Liver (tissue), 9 donors: ENCODE measurements around the gene FXYD2. TPM values are rescaled to one million over a fixed set of nuclear protein-coding genes. Genes with fewer than 3 reads are reported as not detected.

Experiments
- DNase-seq: peaks from one replicate; pipeline ENCODE4 v3.0.0-alpha.2; 2017; ENCODE audit warnings: low spot score
- H3K27ac ChIP-seq, 2 donors: one replicate each; pipeline ENCODE4 v1.7.0; 2013; ENCODE audit warnings: inconsistent platforms in 2 of 2, low read length in 2 of 2, control low read depth in 1 of 2, low read depth in 1 of 2, mild to moderate bottlenecking in 1 of 2
- H3K27me3 ChIP-seq, 4 donors: one replicate each; pipeline versions ENCODE4 v1.6.1 to v1.7.0; 2013; ENCODE audit warnings: low read length in 3 of 4, inconsistent platforms in 1 of 4, mild to moderate bottlenecking in 1 of 4, moderate library complexity in 1 of 4; ENCODE audit not compliant: control insufficient read depth in 4 of 4, insufficient read depth in 4 of 4
- H3K36me3 ChIP-seq, 4 donors: one replicate each; pipeline versions ENCODE4 v1.6.1 to v1.7.0; 2013; ENCODE audit warnings: low read length in 3 of 4, mild to moderate bottlenecking in 3 of 4, low read depth in 1 of 4, moderate library complexity in 1 of 4; ENCODE audit not compliant: control insufficient read depth in 4 of 4, insufficient read depth in 3 of 4
- H3K4me1 ChIP-seq, 4 donors: one replicate each; pipeline versions ENCODE4 v1.6.1 to v1.7.0; 2013; ENCODE audit warnings: low read length in 3 of 4, mild to moderate bottlenecking in 3 of 4, moderate library complexity in 1 of 4; ENCODE audit not compliant: control insufficient read depth in 4 of 4, insufficient read depth in 4 of 4
- H3K4me3 ChIP-seq, 3 donors: one replicate each; pipeline versions ENCODE4 v1.6.1 to v1.7.0; 2013; ENCODE audit warnings: low read length in 3 of 3, control low read depth in 1 of 3, low read depth in 1 of 3, mild to moderate bottlenecking in 1 of 3
- H3K9ac ChIP-seq, 2 donors: one replicate each; pipeline ENCODE4 v1.7.0; 2013; ENCODE audit warnings: low read length in 2 of 2, mild to moderate bottlenecking in 2 of 2, moderate library complexity in 2 of 2, control low read depth in 1 of 2, low read depth in 1 of 2
- H3K9me3 ChIP-seq, 4 donors: one replicate each; pipeline versions ENCODE4 v1.6.1 to v1.7.0; 2013; ENCODE audit warnings: low read length in 3 of 4; ENCODE audit not compliant: control insufficient read depth in 4 of 4
- ATF3 ChIP-seq: IDR thresholded peaks from 2 replicates; pipeline ENCODE4 v1.6.1; 2016; ENCODE audit warnings: antibody characterized with exemption
- CTCF ChIP-seq: fragments of 150-350 bp; IDR thresholded peaks from 2 replicates; pipeline ENCODE4 v1.5.1; 2017; ENCODE audit warnings: improper control_type of control experiment, low read depth, low read length; ENCODE audit not compliant: missing input control
- EGR1 ChIP-seq, 2 donors: IDR thresholded peaks; 2 replicates each; pipeline ENCODE4 v1.6.1; 2016 to 2018; ENCODE audit warnings: antibody characterized with exemption in 2 of 2, low read depth in 2 of 2
- FOXA1 ChIP-seq: IDR thresholded peaks from 2 replicates; pipeline ENCODE4 v1.6.1; 2016; ENCODE audit warnings: antibody characterized with exemption
- FOXA2 ChIP-seq: IDR thresholded peaks from 2 replicates; pipeline ENCODE4 v1.6.1; 2016; ENCODE audit warnings: antibody characterized with exemption
- GABPA ChIP-seq, 2 donors: IDR thresholded peaks in 1 of 2; conservative IDR thresholded peaks in 1 of 2; 2 replicates each; pipeline ENCODE4 v1.6.1; 2016; ENCODE audit warnings: antibody characterized with exemption in 2 of 2, mild to moderate bottlenecking in 1 of 2, moderate library complexity in 1 of 2
- HNF4A ChIP-seq, 2 donors: conservative IDR thresholded peaks; 2 replicates each; pipeline ENCODE4 v1.6.1; 2016; ENCODE audit warnings: antibody characterized with exemption in 2 of 2, mild to moderate bottlenecking in 2 of 2
- HNF4G ChIP-seq: IDR thresholded peaks from 2 replicates; pipeline ENCODE4 v1.6.1; 2016; ENCODE audit warnings: antibody characterized with exemption
- JUND ChIP-seq, 2 donors: IDR thresholded peaks; 2 replicates each; pipeline ENCODE4 v1.6.1; 2016; ENCODE audit warnings: antibody characterized with exemption in 2 of 2
- MAX ChIP-seq: IDR thresholded peaks from 2 replicates; pipeline ENCODE4 v1.6.1; 2016; ENCODE audit warnings: antibody characterized with exemption
- NR2F2 ChIP-seq: IDR thresholded peaks from 2 replicates; pipeline ENCODE4 v1.6.1; 2016; ENCODE audit warnings: antibody characterized with exemption
- RAD21 ChIP-seq, 2 donors: IDR thresholded peaks; 2 replicates each; pipeline ENCODE4 v1.6.1; 2016; ENCODE audit warnings: antibody characterized with exemption in 2 of 2, mild to moderate bottlenecking in 2 of 2
- REST ChIP-seq: IDR thresholded peaks from 2 replicates; pipeline ENCODE4 v1.6.1; 2016; ENCODE audit warnings: antibody characterized with exemption, mild to moderate bottlenecking
- RXRA ChIP-seq, 2 donors: IDR thresholded peaks; 2 replicates each; pipeline ENCODE4 v1.6.1; 2017 to 2018; ENCODE audit warnings: antibody characterized with exemption in 2 of 2, mild to moderate bottlenecking in 1 of 2
- SP1 ChIP-seq: IDR thresholded peaks from 2 replicates; pipeline ENCODE4 v1.6.1; 2018; ENCODE audit warnings: antibody characterized with exemption, mild to moderate bottlenecking
- TAF1 ChIP-seq: conservative IDR thresholded peaks from 2 replicates; pipeline ENCODE4 v1.6.1; 2016; ENCODE audit warnings: antibody characterized with exemption, mild to moderate bottlenecking
- YY1 ChIP-seq: IDR thresholded peaks from 2 replicates; pipeline ENCODE4 v1.6.1; 2016; ENCODE audit warnings: antibody characterized with exemption, mild to moderate bottlenecking
- ZBTB33 ChIP-seq: IDR thresholded peaks from 2 replicates; pipeline ENCODE4 v1.6.1; 2016; ENCODE audit warnings: antibody characterized with exemption
- WGBS: extraction: QIAGEN DNeasy Blood & Tissue Kit; methylation state at CpG from one replicate; pipeline ENCODE4 v1.1.7; 2013; 5-methylcytosine and 5-hydroxymethylcytosine counted together
- polyA plus RNA-seq, 2 donors: library from polyadenylated mRNA; stranded (reverse) in 1 of 2; unstranded in 1 of 2; fragments of 200-250 nt in 1 of 2; fragments of >200 nt in 1 of 2; fragmentation: Nextera tagmentation in 1 of 2; extraction: Ambion mirVana in 1 of 2; gene quantifications; one replicate each; pipeline versions ENCODE4 v1.2.1 to v1.2.3, GENCODE V29; 2013 to 2015
- total RNA-seq, 2 donors: library from RNA; depleted of rRNA; stranded (reverse); fragments of >200 nt; gene quantifications; one replicate each; pipeline ENCODE4 v1.2.3, GENCODE V29; 2014
- donor health status: healthy.
- donor health status: healthy.
- donor health status: healthy.
- donor health status: healthy.
- donor health status: healthy.

The FXYD2 gene
- total and polyA plus RNA-seq, 4 donors, result 20.2 to 105 (median 41.8) TPM

- Histone ChIP-seq H3K4me1 (peaks cover 0 to 5% (median 0%) of the 10 kb centered on the region in 4 donors), H3K4me3 (no peak overlapping the region), H3K9me3 (peaks cover 0 to 3% (median 0%) of the 10 kb centered on the region in 4 donors), H3K27ac (no peak overlapping the region), H3K36me3 (no peaks in the 10 kb centered on the region), H3K9ac (no peak overlapping the region), H3K27me3 (peaks cover 0 to 3% (median 0%) of the 10 kb centered on the region in 4 donors)
- no peak for TF ChIP-seq ATF3
- TF ChIP-seq GABPA (IDR thresholded peaks at IDR 0.05 in 1 of 2, conservative IDR thresholded peaks at IDR 0.05 in 1 of 2), result no peak
- no peak for TF ChIP-seq HNF4G
- TF ChIP-seq HNF4A (conservative IDR thresholded peaks at IDR 0.05), result no peak
- TF ChIP-seq YY1, result no peak
- TF ChIP-seq SP1, result no peak
- TF ChIP-seq RAD21 (IDR thresholded peaks at IDR 0.05), result no peak
- no peak for TF ChIP-seq NR2F2
- TF ChIP-seq ZBTB33, result no peak
- TF ChIP-seq JUND (IDR thresholded peaks at IDR 0.05), result no peak
- no peak for TF ChIP-seq CTCF
- TF ChIP-seq TAF1, result no peak
- TF ChIP-seq FOXA2, result no peak
- no peak for TF ChIP-seq RXRA (IDR thresholded peaks at IDR 0.05)
- TF ChIP-seq EGR1 (IDR thresholded peaks at IDR 0.05; ENCODE audit: low read depth in 2 of 2), result no peak
- TF ChIP-seq MAX, result no peak
- TF ChIP-seq REST, result no peak
- no peak for TF ChIP-seq FOXA1
- 66% methylated on average over 11 of the region's 11 CpGs for WGBS
- no peak for DNase-seq
Observed at GRCh38 chr11:117857734-117858414, 33.3 kb upstream of the FXYD2 start.
